B cell (primary cell): Measurements from ENCODE around the gene DNAJB6.

Source experiments
- CTCF ChIP-seq: fragments of 200-600 bp; IDR thresholded peaks from one replicate; pipeline ENCODE4 v1.8.0; 2022; ENCODE audit warnings: antibody characterized with exemption, mild to moderate bottlenecking
- EZH2 ChIP-seq: IDR thresholded peaks from 2 replicates; pipeline ENCODE4 v1.6.1; 2012; ENCODE audit warnings: borderline replicate concordance, low read depth, mild to moderate bottlenecking, moderate library complexity, low read length; ENCODE audit not compliant: insufficient read depth, poor library complexity, severe bottlenecking

- TF ChIP-seq CTCF (no peak), EZH2 (no peak)
Observed at GRCh38 chr7:157362729-157363128, 25.9 kb downstream of the DNAJB6 start.
